Measurements from ENCODE around the gene HDC.

GRCh38 chr15:50312636-50313035 is 47.1 kb upstream of the HDC start:
- TF ChIP-seq, protein P1, sequence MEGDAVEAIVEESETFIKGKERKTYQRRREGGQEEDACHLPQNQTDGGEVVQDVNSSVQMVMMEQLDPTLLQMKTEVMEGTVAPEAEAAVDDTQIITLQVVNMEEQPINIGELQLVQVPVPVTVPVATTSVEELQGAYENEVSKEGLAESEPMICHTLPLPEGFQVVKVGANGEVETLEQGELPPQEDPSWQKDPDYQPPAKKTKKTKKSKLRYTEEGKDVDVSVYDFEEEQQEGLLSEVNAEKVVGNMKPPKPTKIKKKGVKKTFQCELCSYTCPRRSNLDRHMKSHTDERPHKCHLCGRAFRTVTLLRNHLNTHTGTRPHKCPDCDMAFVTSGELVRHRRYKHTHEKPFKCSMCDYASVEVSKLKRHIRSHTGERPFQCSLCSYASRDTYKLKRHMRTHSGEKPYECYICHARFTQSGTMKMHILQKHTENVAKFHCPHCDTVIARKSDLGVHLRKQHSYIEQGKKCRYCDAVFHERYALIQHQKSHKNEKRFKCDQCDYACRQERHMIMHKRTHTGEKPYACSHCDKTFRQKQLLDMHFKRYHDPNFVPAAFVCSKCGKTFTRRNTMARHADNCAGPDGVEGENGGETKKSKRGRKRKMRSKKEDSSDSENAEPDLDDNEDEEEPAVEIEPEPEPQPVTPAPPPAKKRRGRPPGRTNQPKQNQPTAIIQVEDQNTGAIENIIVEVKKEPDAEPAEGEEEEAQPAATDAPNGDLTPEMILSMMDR (IDR thresholded peaks at IDR 0.05; ENCODE audit: low read depth, low read length), result no peak
- no peak for TF ChIP-seq POLR2A (IDR thresholded peaks at IDR 0.05; ENCODE audit: extremely low read depth, insufficient read length)
- no peak for TF ChIP-seq MAX (IDR thresholded peaks at IDR 0.05; ENCODE audit: low read depth, low read length)
